K562 (cell line): ENCODE data around the gene NINJ1. TPM values are rescaled to one million over a fixed set of nuclear protein-coding genes. Genes with fewer than 3 reads are reported as not detected.

Experiments
- BRCA1 ChIP-seq, 2 experiments: fragments of 450-650 bp in 1 of 2; sonication (generic) in 1 of 2; formaldehyde crosslinking in 1 of 2; IDR thresholded peaks; 2 replicates each; pipeline versions ENCODE4 v1.5.0 to v1.6.1; 2017 to 2020; ENCODE audit warnings: mild to moderate bottlenecking in 1 of 2, missing genetic modification reagents in 1 of 2
- CBX8 ChIP-seq: fragments of 200-600 bp; sonication (generic); IDR thresholded peaks from 2 replicates; pipeline ENCODE4 v1.6.1; 2012; ENCODE audit warnings: borderline replicate concordance, mixed run types, low read depth, mild to moderate bottlenecking, moderate library complexity, mixed read lengths, low read length, control low read depth, inconsistent platforms; ENCODE audit not compliant: poor library complexity, severe bottlenecking; ENCODE audit errors: extremely low read depth
- FOXM1 ChIP-seq, 2 experiments: fragments of 450-650 bp in 1 of 2; sonication (generic) in 1 of 2; formaldehyde crosslinking in 1 of 2; IDR thresholded peaks; 2 replicates each; pipeline versions ENCODE4 v1.6.1 to v1.9.0; 2017 to 2022; ENCODE audit warnings: low read depth in 2 of 2, mild to moderate bottlenecking in 2 of 2, missing genetic modification reagents in 1 of 2, moderate library complexity in 1 of 2
- KDM1A ChIP-seq, 2 experiments: fragments of 450-650 bp; IDR thresholded peaks; 2 replicates each; pipeline ENCODE4 v1.6.1; 2016; ENCODE audit warnings: mild to moderate bottlenecking in 2 of 2
- LCOR ChIP-seq: sonication (generic); formaldehyde crosslinking; IDR thresholded peaks from 2 replicates; pipeline ENCODE4 v1.8.0; 2022; ENCODE audit warnings: mild to moderate bottlenecking, missing genetic modification reagents
- NFE2L1 ChIP-seq: fragments of 450-650 bp; IDR thresholded peaks from 2 replicates; pipeline ENCODE4 v1.6.1; 2016; ENCODE audit warnings: missing genetic modification characterization, low read depth, mild to moderate bottlenecking, missing compliant biosample characterization, moderate library complexity, borderline replicate concordance
- NR3C1 ChIP-seq: sonication (generic); formaldehyde crosslinking; IDR thresholded peaks from 2 replicates; pipeline ENCODE4 v1.8.1; 2022; ENCODE audit warnings: missing genetic modification reagents
- POLR2H ChIP-seq: IDR thresholded peaks from 2 replicates; pipeline ENCODE4 v1.6.1; 2016; ENCODE audit warnings: missing genetic modification characterization, low read depth, mild to moderate bottlenecking, control low read depth, missing compliant biosample characterization, moderate library complexity
- RNF219 ChIP-seq: fragments of 250-450 bp; sonication (Bioruptor Pico); IDR thresholded peaks from 2 replicates; pipeline ENCODE4 v1.5.0; 2022; ENCODE audit warnings: mild to moderate bottlenecking
- SMAD4 ChIP-seq: fragments of 250-450 bp; sonication (Bioruptor Pico); conservative IDR thresholded peaks from 2 replicates; pipeline ENCODE4 v1.8.0; 2021; ENCODE audit warnings: inconsistent platforms, mild to moderate bottlenecking, moderate library complexity
- SREBF2 ChIP-seq: sonication (generic); formaldehyde crosslinking; IDR thresholded peaks from 2 replicates; pipeline ENCODE4 v1.4.0; 2020; ENCODE audit warnings: mild to moderate bottlenecking, missing genetic modification reagents
- SRSF1 ChIP-seq: fragments of 200-400 bp; formaldehyde crosslinking; IDR thresholded peaks from 2 replicates; pipeline ENCODE4 v1.6.1; 2017; ENCODE audit warnings: mild to moderate bottlenecking, low read depth, low read length, moderate library complexity
- TOE1 ChIP-seq, 2 experiments: fragments of 450-650 bp in 1 of 2; sonication (generic) in 1 of 2; formaldehyde crosslinking in 1 of 2; IDR thresholded peaks; 2 replicates each; pipeline versions ENCODE4 v1.7.1 to v1.8.0; 2016 to 2022; ENCODE audit warnings: borderline replicate concordance in 2 of 2, mild to moderate bottlenecking in 2 of 2, antibody characterized with exemption in 1 of 2, inconsistent platforms in 1 of 2, low read depth in 1 of 2, missing genetic modification reagents in 1 of 2, moderate library complexity in 1 of 2
- USF1 ChIP-seq: sonication (generic); formaldehyde crosslinking; IDR thresholded peaks from 2 replicates; pipeline ENCODE4 v1.9.0; 2022; ENCODE audit warnings: mild to moderate bottlenecking, missing genetic modification reagents
- ZNF3 ChIP-seq: fragments of 250-450 bp; sonication (Bioruptor Pico); IDR thresholded peaks from 2 replicates; pipeline ENCODE4 v1.5.0; 2021; ENCODE audit warnings: mild to moderate bottlenecking, moderate library complexity
- ZNF408 ChIP-seq: fragments of 250-450 bp; sonication (Bioruptor Pico); IDR thresholded peaks from 2 replicates; pipeline ENCODE4 v1.4.0; 2020; ENCODE audit warnings: low read depth, mild to moderate bottlenecking, moderate library complexity
- ZNF583 ChIP-seq: fragments of 250-450 bp; sonication (Bioruptor Pico); IDR thresholded peaks from 2 replicates; pipeline ENCODE4 v1.4.0; 2020
- ZNF639 ChIP-seq, 2 experiments: fragments of 200-800 bp in 1 of 2; sonication (Bioruptor generic) in 1 of 2; sonication (generic) in 1 of 2; formaldehyde crosslinking in 1 of 2; IDR thresholded peaks in 1 of 2; conservative IDR thresholded peaks in 1 of 2; 2 replicates each; pipeline versions ENCODE4 v1.5.0 to v1.6.1; 2016 to 2020; ENCODE audit warnings: missing compliant biosample characterization in 1 of 2, missing genetic modification characterization in 1 of 2, missing genetic modification reagents in 1 of 2
- ZNF699 ChIP-seq: fragments of 250-450 bp; sonication (Bioruptor Pico); IDR thresholded peaks from 2 replicates; pipeline ENCODE4 v1.8.0; 2021; ENCODE audit warnings: mild to moderate bottlenecking, moderate library complexity; ENCODE audit not compliant: insufficient replicate concordance
- polyA plus RNA-seq, 8 experiments: library from polyadenylated mRNA; depleted of rRNA in 4 of 8; stranded (reverse) in 5 of 8; unstranded in 3 of 8; fragments of >200 nt; fragmentation: Nextera tagmentation in 2 of 8; fragmentation: Illumina TruSeq in 1 of 8; extraction: Ambion mirVana in 2 of 8; extraction: Trizol in 1 of 8; gene quantifications; 2 replicates each; pipeline versions ENCODE4 v1.2.1 to v1.2.3, GENCODE V29; 2011 to 2014; ENCODE audit warnings: inconsistent platforms in 1 of 8, missing spikeins in 1 of 8
- total RNA-seq, 7 experiments: library from RNA; depleted of rRNA in 6 of 7; stranded (reverse); fragments of >200 nt in 6 of 7; fragmentation: Illumina TruSeq in 2 of 7; extraction: Trizol in 2 of 7; gene quantifications; 2 replicates each; pipeline versions ENCODE4 v1.2.1 to v1.2.3, GENCODE V29; 2011 to 2021; ENCODE audit warnings: low replicate concordance in 1 of 7

The NINJ1 gene
- total and polyA plus RNA-seq, 9 of the 15 experiments (the other 6 are each of a cell fraction or from before 2014, with no cell fraction given) = 0.13 to 8.4 (median 4.9) TPM

- no peak for TF ChIP-seq RNF219
- no peak for TF ChIP-seq ZNF639 (CRISPR knock-in tag; conservative IDR thresholded peaks at IDR 0.05 in 1 of 2, IDR thresholded peaks at IDR 0.05 in 1 of 2)
- TF ChIP-seq USF1 (CRISPR knock-in tag) = no peak
- TF ChIP-seq BRCA1 (IDR thresholded peaks at IDR 0.05) = no peak
- no peak for TF ChIP-seq BRCA1 (CRISPR knock-in tag; IDR thresholded peaks at IDR 0.05)
- 0 out of 4 replicates have a peak, but pooled peaks of 1 of the 2 experiments have one; percentile 19 for TF ChIP-seq KDM1A (IDR thresholded peaks at IDR 0.05)
- no peak for TF ChIP-seq SRSF1
- no peak for TF ChIP-seq SMAD4 (CRISPR knock-in tag)
- no peak for TF ChIP-seq SREBF2
- no peak for TF ChIP-seq CBX8
- no peak for TF ChIP-seq FOXM1 (IDR thresholded peaks at IDR 0.05; ENCODE audit: low read depth)
- no peak for TF ChIP-seq FOXM1 (CRISPR knock-in tag; IDR thresholded peaks at IDR 0.05; ENCODE audit: low read depth)
- no peak for TF ChIP-seq NR3C1 (CRISPR knock-in tag)
- TF ChIP-seq ZNF408 (CRISPR knock-in tag) = no peak
- TF ChIP-seq ZNF699 (CRISPR knock-in tag) = no peak
- no peak for TF ChIP-seq ZNF3 (CRISPR knock-in tag)
- TF ChIP-seq ZNF583 (CRISPR knock-in tag) = no peak
- no peak for TF ChIP-seq TOE1 (IDR thresholded peaks at IDR 0.05; ENCODE audit: borderline replicate concordance)
- no peak for TF ChIP-seq TOE1 (CRISPR knock-in tag; IDR thresholded peaks at IDR 0.05; ENCODE audit: borderline replicate concordance, low read depth)
- no peak for TF ChIP-seq NFE2L1 (tag)
- TF ChIP-seq POLR2H (tag) = no peak
- no peak for TF ChIP-seq LCOR (CRISPR knock-in tag)
These were observed 2.3 kb downstream of the NINJ1 start (continued) for GRCh38 chr9:93131599-93132286.
